SK-N-SH (cell line): ENCODE results near the gene UBAC2.

Experiments used
- CTCF ChIP-seq: fragments of 200-600 bp; sonication (generic); IDR thresholded peaks from 2 replicates; pipeline ENCODE4 v1.6.1; 2017; ENCODE audit warnings: antibody characterized with exemption, mild to moderate bottlenecking, moderate library complexity
- EP300 ChIP-seq, 2 experiments: IDR thresholded peaks; 2 replicates each; pipeline versions ENCODE4 v1.4.0 to v1.6.1; 2012; ENCODE audit warnings: borderline replicate concordance in 1 of 2, low read depth in 1 of 2, low read length in 1 of 2
- POLR2AphosphoS5 ChIP-seq: IDR thresholded peaks from 2 replicates; pipeline ENCODE4 v1.6.1; 2012; ENCODE audit warnings: low read depth, low read length
- RAD21 ChIP-seq: IDR thresholded peaks from 2 replicates; pipeline ENCODE4 v1.6.1; 2012; ENCODE audit warnings: mild to moderate bottlenecking, low read length
- SIN3A ChIP-seq: IDR thresholded peaks from 2 replicates; pipeline ENCODE4 v1.6.1; 2012; ENCODE audit warnings: low read depth, mild to moderate bottlenecking, low read length, moderate library complexity, borderline replicate concordance
- USF2 ChIP-seq: fragments of 150-350 bp; IDR thresholded peaks from 2 replicates; pipeline ENCODE4 v1.6.1; 2017; ENCODE audit warnings: antibody characterized with exemption, low read length, low read depth, borderline replicate concordance

GRCh38 chr13:99356012-99356261 is 155.3 kb downstream of the UBAC2 start:
- TF ChIP-seq RAD21 (no peak), CTCF (no peak), USF2 (no peak), EP300 (IDR thresholded peaks at IDR 0.05; ENCODE audit: borderline replicate concordance in 1 of 2, low read depth in 1 of 2, low read length in 1 of 2) (no peak), POLR2AphosphoS5 (no peak), SIN3A (no peak)
